ENCODE measurements around the gene NECAB3.

NECAB3 gene

GRCh38 chr20:33696448-33696847 is 22.2 kb upstream of the NECAB3 start:
- no peak for DNase-seq

GRCh38 chr20:33694639-33695012 is 20.4 kb upstream of the NECAB3 start:
- no peak for DNase-seq

DNA sequence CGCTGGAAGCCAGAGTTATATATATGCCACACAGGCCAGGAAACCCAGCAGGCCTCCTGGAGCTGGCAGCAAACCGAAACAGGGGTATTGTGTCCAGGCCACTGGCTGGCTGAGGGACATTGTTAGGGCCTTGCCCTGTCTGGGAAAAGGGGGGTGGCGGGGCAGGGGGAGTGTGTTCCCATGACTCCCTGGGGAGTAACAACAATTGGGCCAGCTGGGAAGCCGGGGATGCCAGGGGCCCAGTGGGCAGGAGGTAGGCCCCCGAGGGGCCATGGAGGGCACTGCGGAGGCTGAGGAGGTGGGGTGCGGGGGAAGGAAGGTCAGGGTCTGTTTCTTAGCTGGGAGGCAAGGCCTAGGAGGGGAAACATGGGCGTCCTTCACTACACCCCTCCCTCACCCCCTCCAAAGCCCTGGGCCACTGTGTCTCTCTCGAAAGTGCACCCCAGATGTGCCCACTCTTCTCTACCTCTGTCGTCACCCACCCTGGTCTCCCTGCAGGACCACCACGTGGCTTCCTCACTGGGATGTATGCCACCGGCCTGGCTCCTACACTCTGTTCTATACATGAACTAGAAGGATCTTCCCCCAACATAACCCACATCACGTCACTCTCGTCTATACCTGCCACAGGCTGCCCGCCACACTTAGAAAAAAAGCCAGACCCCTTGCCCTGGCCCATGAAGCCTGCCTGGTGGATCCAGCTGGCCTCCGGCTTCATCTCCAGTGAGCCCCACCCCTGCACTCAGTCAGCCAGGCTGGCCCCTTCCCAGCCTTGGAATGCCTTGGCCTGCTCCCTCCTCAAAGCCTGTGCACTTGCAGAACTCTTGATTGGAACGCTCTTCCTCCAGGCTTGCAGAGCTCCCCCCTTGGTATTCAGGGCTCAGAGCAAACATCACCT is 19.8 kb upstream of the NECAB3 start:
- no peak for DNase-seq

GRCh38 chr20:33693289-33693688 is 19.1 kb upstream of the NECAB3 start:
- no peak for DNase-seq

DNA sequence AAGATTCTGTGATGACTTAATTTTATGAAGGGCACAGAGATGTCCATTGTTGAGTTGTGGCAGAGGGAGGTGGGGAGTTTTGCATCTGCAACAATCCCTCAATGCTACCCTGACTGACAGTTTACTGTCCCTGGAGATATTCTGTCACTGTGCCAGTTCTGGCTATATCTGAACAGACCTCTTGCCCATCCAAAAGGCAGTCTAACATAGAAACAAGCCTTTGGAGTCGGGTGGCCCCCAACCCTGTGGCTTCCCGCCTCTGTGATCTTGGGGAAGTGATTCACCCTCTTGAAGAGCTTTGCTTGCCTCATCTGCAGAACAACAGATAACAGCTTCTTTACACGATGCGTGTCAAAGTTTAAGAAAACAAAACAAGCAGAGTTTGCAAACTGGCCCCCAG is 15.7 kb upstream of the NECAB3 start:
- DNase-seq = peak; percentile 73

DNA sequence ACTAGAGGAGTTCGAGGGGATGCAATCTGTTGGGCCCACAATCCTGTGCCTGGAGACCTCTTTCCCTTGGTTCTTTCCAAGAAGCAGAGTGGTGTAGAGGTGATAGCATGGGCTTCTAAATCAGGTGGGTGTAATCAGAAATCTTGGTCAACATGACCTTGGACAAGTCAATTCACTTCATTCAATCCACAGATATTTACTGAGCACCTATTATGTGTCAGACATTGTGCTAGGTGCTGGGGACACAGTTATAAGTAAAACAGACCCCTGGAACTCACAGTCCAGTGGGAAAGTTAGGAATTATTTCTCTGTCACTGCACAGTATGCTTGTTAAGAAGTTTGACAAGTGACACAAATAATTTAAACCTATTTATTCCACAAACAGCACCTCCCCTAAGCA is 15.3 kb upstream of the NECAB3 start:
- DNase-seq = no peak

GRCh38 chr20:33688938-33689424 is 14.8 kb upstream of the NECAB3 start:
- no peak for DNase-seq

GRCh38 chr20:33687993-33688937 is 14.0 kb upstream of the NECAB3 start:
- peak; percentile 44 for DNase-seq

GRCh38 chr20:33687370-33687915 is 13.2 kb upstream of the NECAB3 start:
- DNase-seq = no peak

- DNase-seq = no peak
Measured at GRCh38 chr20:33686984-33687366, 12.7 kb upstream of the NECAB3 start.

GRCh38 chr20:33686100-33686983 is 12.1 kb upstream of the NECAB3 start, which contains the start of gene E2F1:
TSS of gene E2F1 (minus strand) at chr20:33686385. CDS start at chr20:33686264, 121 bp downstream.
- DNase-seq = peak; percentile 97

GRCh38 chr20:33685328-33686099 is 11.3 kb upstream of the NECAB3 start:
- DNase-seq = peak; percentile 77

- no peak for DNase-seq
Measured at GRCh38 chr20:33684533-33685327, 10.5 kb upstream of the NECAB3 start.

DNA sequence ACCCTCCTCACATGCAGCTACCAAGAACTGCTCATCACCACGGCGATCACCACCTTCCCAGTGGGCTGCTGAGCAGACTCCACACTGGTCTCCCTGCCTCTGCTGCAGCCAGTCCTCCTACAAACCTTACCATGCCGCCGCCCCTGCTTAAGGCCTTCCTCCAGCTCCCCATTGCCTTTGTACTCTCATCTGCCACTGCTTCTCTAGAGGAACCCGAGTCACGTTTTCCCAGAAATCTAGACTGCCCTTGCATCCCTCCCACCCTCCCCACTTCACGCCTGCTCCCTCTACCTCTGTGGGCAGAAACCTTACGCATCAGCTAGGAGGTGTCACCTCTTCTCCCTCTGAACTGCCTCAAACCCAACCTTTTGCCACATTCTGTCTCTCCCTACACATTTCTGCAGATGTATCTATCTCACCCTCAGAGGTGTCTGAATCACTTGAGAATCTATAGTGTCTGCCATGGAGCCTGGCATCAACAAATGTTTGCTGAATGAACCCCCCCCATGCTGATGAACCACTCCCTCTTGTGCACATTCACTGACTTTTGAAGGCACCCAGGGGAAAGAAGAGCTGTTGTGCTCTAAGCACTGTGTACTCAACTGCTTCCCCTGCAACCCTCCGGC is 7.6 kb upstream of the NECAB3 start:
- peak; percentile 42 for DNase-seq

DNA sequence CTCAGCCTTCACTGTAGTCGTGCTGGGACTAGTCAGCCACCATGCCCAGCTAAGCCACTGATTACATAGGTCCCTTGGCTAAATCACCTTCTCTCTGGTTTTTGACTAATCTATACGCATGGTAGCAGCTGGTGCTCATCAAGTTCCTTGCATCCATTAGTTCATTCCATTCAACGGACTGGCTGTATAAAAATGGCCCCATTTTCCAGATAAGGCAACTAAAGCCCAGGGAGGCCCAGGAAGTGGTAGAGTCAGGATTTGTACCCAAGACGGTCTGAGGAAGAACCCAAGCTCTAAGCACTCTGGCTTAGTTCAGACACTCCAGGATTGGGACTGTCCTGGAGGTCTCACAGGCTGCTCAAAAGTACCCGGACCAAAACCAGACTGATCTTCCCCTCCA is 7.1 kb upstream of the NECAB3 start:
- DNase-seq = no peak

GRCh38 chr20:33680686-33681085 is 6.5 kb upstream of the NECAB3 start:
- DNase-seq = no peak

- DNase-seq = peak; percentile 76
Measured at GRCh38 chr20:33679758-33680485, 5.7 kb upstream of the NECAB3 start.

GRCh38 chr20:33677991-33678702 is 3.9 kb upstream of the NECAB3 start:
- no peak for DNase-seq
